Fibroblast of villous mesenchyme (primary cell): ENCODE results near the gene NUDT3. TPM values are rescaled to one million over a fixed set of nuclear protein-coding genes. Genes with fewer than 3 reads are reported as not detected.
"Not testable (repeated sequence)": the region's sequence is repeated elsewhere in the genome, so short reads cannot be mapped to it uniquely, and the experiment has no call there.

Experiments used
- DNase-seq: peaks from one replicate; pipeline ENCODE4 v3.0.0-alpha.2; 2010; ENCODE audit warnings: low read depth
- H3K4me3 ChIP-seq: 2 replicates; pipeline ENCODE4 v1.5.1; 2011; ENCODE audit warnings: low read depth, mild to moderate bottlenecking, low read length
- total RNA-seq: library from RNA; depleted of rRNA; stranded (reverse); fragments of >200 nt; gene quantifications from 2 replicates; pipeline ENCODE4 v1.2.3, GENCODE V29; 2012
- TF ChIP-seq, protein P1 (sequence below): IDR thresholded peaks from 2 replicates; pipeline ENCODE4 v1.5.1; 2012; ENCODE audit warnings: low read depth, mild to moderate bottlenecking, low read length; ENCODE audit not compliant: insufficient read depth

NUDT3 gene
- total RNA-seq, 1 donor: 31.1 TPM

DNA sequence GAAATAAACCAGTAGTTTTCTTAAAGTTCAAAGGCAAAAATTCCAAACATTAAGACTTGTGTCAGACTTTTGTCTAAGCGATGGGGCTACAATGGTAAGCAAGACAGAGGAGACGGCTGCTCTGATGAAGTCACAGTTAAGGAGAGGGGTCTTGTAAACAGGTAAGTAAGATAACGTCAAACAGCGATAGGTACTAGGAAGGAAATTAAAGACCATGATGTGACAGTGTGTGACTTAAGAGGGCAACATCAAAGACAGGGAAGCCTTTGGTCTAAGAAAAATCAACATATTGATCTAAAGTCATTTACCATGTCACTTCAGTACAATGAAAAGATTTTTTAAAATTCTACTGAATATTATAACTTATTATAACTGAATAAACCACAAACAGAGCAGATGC, 23.1 kb downstream of the NUDT3 start:
- TF ChIP-seq, protein P1, sequence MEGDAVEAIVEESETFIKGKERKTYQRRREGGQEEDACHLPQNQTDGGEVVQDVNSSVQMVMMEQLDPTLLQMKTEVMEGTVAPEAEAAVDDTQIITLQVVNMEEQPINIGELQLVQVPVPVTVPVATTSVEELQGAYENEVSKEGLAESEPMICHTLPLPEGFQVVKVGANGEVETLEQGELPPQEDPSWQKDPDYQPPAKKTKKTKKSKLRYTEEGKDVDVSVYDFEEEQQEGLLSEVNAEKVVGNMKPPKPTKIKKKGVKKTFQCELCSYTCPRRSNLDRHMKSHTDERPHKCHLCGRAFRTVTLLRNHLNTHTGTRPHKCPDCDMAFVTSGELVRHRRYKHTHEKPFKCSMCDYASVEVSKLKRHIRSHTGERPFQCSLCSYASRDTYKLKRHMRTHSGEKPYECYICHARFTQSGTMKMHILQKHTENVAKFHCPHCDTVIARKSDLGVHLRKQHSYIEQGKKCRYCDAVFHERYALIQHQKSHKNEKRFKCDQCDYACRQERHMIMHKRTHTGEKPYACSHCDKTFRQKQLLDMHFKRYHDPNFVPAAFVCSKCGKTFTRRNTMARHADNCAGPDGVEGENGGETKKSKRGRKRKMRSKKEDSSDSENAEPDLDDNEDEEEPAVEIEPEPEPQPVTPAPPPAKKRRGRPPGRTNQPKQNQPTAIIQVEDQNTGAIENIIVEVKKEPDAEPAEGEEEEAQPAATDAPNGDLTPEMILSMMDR: no peak
- DNase-seq: no peak
- no peak overlapping the region for H3K4me3 ChIP-seq

DNA sequence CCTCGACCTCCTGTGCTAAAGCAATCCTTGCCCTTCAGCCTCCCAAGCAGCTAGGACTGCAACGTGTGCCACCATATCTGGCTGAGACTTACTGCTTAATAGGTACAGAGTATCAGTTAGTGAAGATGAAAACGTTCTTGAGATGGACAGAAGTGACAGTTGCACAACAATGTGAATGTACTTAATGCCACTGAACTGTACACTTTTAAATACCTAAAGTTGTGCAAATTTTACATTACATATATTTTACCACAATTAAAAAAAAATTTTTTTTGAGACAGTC, 25.9 kb downstream of the NUDT3 start:
- TF ChIP-seq, protein P1: no peak
- H3K4me3 ChIP-seq: no peak overlapping the region
- DNase-seq: no peak

DNA sequence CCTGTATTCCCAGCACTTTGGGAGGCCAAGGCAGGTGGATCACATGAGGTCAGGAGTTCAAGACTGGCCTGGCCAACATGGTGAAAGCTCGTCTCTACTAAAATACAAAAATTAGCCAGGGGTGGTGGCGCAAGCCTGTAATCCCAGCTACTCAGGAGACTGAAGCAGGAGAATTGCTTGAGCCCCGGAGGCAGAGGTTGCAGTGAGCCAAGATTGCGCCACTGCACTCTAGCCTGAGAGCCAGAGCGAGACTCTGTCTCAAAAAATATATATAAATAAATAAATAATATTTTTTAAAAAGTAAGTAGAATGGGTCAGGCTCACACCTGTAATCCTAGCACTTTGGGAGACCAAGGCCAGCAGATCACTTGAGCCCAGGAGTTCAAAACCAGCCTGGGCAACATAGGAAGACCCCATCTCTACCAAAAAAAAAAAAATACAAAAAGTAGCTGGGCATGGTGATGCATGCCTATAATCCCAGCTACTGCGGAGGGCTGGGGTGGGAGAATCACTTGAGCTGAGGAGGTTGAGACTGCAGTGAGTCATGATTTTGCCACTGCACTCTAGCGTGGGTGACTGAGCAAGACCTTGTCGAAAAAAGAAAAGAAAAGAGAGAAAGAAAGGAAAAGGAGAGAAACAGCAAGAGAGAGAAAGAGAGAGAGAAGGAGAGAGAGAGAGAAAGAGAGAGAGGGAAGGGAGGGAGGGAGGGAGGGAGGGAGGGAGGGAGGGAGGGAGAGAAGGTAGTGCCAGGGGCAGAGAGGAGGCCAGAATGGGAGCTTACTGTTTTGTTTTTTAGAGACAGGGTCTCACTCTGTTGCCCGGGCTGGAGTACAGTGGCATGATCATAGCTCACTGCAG, 26.5 kb downstream of the NUDT3 start:
- DNase-seq: peak; percentile 74
- H3K4me3 ChIP-seq: not testable (repeated sequence)

DNA sequence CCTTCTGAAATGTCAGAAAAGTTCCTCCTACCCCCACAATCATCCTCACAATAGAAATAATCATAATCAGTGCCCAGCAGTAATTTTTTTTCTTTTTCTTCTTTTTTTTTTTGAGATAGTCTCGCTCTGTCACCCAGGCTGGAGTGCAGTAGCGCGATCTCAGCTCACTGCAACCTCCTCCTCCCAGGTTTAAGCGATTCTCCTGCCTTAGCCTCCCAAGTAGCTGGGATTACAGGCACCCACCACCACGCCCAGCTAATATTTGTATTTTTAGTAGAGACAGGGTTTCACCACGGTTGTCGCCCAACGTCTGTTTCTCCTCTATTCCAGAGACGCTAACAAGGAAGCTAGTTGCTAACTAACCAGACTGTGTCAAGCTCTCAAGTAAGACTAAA, 28.8 kb downstream of the NUDT3 start:
- not testable (repeated sequence) for H3K4me3 ChIP-seq, DNase-seq

DNA sequence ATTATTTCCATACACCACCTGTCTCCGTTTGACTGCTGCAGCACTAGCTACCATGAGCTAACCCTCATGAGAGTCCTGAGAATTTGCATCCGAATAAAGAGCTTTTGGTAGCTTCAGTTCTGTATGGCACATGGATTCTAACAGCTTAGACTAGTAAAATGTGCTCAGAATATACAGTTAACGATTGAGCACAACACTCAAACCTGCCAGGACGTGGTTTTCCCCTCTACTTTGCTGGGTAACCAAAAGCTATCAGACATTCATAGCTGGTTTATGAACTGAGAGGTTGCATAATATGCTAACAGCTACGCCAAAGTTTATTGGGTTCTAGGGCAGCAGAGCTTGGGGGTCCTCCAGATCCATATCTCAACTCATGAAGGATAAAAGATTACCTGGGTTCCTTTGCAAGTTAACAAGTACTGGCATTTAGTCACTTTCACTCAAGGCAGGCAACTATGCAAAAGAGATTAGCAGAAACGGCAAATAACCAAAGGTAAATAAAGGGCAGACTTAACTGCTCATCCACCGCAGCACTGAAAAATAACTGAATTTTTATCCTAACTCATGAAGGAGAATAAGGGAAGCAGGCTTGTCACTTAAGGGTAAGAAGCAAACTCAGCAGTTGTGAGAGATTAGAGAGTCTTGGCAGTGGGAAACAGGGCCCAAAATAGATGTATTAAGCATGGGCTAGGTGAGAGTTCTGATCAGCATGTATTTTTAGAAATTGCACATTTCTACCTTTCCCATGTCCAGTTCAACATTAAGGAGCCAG, 29.4 kb downstream of the NUDT3 start:
- DNase-seq: peak; percentile 51
- TF ChIP-seq, protein P1: no peak
- H3K4me3 ChIP-seq: no peak overlapping the region

DNA sequence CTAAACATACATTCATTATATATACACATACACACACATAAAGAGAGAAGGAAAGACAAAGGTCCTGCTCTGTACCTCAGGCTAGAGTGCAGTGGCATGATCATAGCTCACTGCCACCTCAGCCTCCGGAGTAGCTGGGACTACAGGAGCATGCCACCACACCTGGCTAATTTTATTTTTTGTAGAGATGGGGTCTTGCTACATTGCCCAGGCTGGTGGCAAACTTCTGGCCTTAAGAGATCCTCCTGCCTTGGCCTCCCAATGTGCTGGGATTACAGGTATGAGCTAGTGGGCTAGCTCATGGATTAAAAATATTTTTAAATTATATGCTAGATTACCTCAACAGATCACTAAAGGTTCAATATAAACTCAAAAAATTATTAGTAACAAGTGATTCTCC, 30.3 kb downstream of the NUDT3 start:
- DNase-seq: no peak
- no peak overlapping the region for H3K4me3 ChIP-seq
- TF ChIP-seq, protein P1: no peak

DNA sequence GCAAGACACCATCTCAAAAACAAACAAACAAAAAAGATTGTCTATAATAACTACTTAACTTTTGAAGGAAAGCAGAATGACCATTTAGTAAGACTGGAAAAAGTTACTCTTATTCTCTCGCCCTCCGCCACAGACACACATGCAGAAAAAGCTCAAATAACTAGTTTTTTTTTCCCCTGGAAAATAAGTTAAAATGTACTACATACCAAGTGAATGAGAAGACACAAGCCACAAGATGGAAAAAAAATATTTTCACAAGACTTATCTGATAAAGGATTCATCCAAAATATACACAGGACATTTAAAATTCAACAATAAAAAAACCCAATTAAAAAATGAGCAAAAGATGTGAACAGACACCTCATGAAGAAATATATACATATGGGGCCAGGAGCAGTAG, 31.9 kb downstream of the NUDT3 start:
- H3K4me3 ChIP-seq: no peak overlapping the region
- peak; percentile 81 for DNase-seq
- TF ChIP-seq, protein P1: no peak
